ENCODE results near the gene AKAP1.

DNA sequence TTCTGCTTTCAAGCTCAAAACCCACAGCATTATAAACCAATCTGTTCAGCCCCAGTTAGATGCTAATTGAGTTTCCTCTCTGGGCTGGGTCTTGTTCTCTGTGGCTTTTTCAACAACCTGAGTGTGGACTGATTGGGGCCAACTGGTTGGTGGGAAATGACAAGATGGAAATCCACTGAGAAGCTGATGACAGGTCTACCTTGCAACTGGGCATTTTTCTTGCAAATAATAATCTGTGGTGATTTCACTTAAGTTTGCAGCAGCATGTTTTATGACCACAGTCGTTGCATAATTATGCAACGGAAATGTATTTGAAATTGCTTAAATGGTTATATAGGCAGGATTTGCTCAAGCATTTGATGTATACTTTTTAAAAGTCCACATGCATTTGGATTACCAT lies 69.9 kb downstream of the AKAP1 start:
- TF ChIP-seq, protein P1, sequence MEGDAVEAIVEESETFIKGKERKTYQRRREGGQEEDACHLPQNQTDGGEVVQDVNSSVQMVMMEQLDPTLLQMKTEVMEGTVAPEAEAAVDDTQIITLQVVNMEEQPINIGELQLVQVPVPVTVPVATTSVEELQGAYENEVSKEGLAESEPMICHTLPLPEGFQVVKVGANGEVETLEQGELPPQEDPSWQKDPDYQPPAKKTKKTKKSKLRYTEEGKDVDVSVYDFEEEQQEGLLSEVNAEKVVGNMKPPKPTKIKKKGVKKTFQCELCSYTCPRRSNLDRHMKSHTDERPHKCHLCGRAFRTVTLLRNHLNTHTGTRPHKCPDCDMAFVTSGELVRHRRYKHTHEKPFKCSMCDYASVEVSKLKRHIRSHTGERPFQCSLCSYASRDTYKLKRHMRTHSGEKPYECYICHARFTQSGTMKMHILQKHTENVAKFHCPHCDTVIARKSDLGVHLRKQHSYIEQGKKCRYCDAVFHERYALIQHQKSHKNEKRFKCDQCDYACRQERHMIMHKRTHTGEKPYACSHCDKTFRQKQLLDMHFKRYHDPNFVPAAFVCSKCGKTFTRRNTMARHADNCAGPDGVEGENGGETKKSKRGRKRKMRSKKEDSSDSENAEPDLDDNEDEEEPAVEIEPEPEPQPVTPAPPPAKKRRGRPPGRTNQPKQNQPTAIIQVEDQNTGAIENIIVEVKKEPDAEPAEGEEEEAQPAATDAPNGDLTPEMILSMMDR (conservative IDR thresholded peaks at IDR 0.05; ENCODE audit: low read depth, low read length), result no peak
- no peak for TF ChIP-seq EZH2 (IDR thresholded peaks at IDR 0.05; ENCODE audit: low read length, unreplicated experiment)
